ENCODE measurements around the gene CALN1.
"Not testable (repeated sequence)": the region's sequence is repeated elsewhere in the genome, so short reads cannot be mapped to it uniquely, and the experiment has no call there.

GRCh38 chr7:72065764-72066163, 346.4 kb downstream of the CALN1 start:
- not testable (repeated sequence) for TF ChIP-seq EP300, CTCF, POLR2A (IDR thresholded peaks at IDR 0.05)
